Neuronal stem cell (in vitro differentiated cells): ENCODE results near the gene ARHGEF33.

Experiments
- DNase-seq: peaks from one replicate; pipeline ENCODE4 v3.0.0-alpha.2; 2013; ENCODE audit warnings: low spot score
- H2AFZ ChIP-seq: one replicate; pipeline ENCODE4 v1.6.1; 2013; ENCODE audit warnings: mild to moderate bottlenecking, low read length, inconsistent platforms
- H2AK5ac ChIP-seq: 2 replicates; pipeline ENCODE4 v1.6.1; 2013; ENCODE audit warnings: low read depth, mild to moderate bottlenecking, inconsistent platforms, low read length, moderate library complexity, mixed read lengths
- H2BK120ac ChIP-seq: 2 replicates; pipeline ENCODE4 v1.6.1; 2013; ENCODE audit warnings: low read depth, mild to moderate bottlenecking, inconsistent platforms, low read length, moderate library complexity, mixed read lengths
- H2BK12ac ChIP-seq: one replicate; pipeline ENCODE4 v1.6.1; 2013; ENCODE audit warnings: low read length, inconsistent platforms
- H2BK15ac ChIP-seq: 2 replicates; pipeline ENCODE4 v1.6.1; 2013; ENCODE audit warnings: mild to moderate bottlenecking, low read length, inconsistent platforms, mixed read lengths
- H2BK5ac ChIP-seq: one replicate; pipeline ENCODE4 v1.6.1; 2013; ENCODE audit warnings: inconsistent platforms, mild to moderate bottlenecking, low read length, moderate library complexity
- H3K14ac ChIP-seq: one replicate; pipeline ENCODE4 v1.6.1; 2013; ENCODE audit warnings: low read length, inconsistent platforms
- H3K18ac ChIP-seq: 2 replicates; pipeline ENCODE4 v1.6.1; 2013; ENCODE audit warnings: low read length, inconsistent platforms
- H3K23ac ChIP-seq: 2 replicates; pipeline ENCODE4 v1.6.1; 2013; ENCODE audit warnings: low read depth, mild to moderate bottlenecking, mixed read lengths, low read length, inconsistent platforms; ENCODE audit not compliant: poor library complexity
- H3K27ac ChIP-seq: replicated peaks from 3 replicates; pipeline ENCODE4 v1.5.1; 2013; ENCODE audit warnings: low read length, inconsistent platforms
- H3K27me3 ChIP-seq, 3 experiments: 2 replicates each; pipeline ENCODE4 v1.6.1; 2013; ENCODE audit warnings: low read length in 3 of 3, mild to moderate bottlenecking in 2 of 3, inconsistent platforms in 1 of 3, low read depth in 1 of 3, mixed read lengths in 1 of 3, moderate library complexity in 1 of 3; ENCODE audit not compliant: control insufficient read depth in 3 of 3, insufficient read depth in 3 of 3
- H3K36me3 ChIP-seq, 2 donors: replicated peaks in 1 of 2; 2 replicates each; pipeline ENCODE4 v1.6.1; 2013; ENCODE audit warnings: low read length in 2 of 2; ENCODE audit not compliant: control insufficient read depth in 2 of 2, insufficient read depth in 2 of 2
- H3K4ac ChIP-seq: 2 replicates; pipeline ENCODE4 v1.6.1; 2013; ENCODE audit warnings: inconsistent platforms, mild to moderate bottlenecking, low read length, moderate library complexity
- H3K4me1 ChIP-seq, 2 donors: 1 replicate in 1 of 2; 2 replicates in 1 of 2; pipeline ENCODE4 v1.6.1; 2013; ENCODE audit warnings: low read length in 2 of 2, low read depth in 1 of 2; ENCODE audit not compliant: control insufficient read depth in 2 of 2, insufficient read depth in 1 of 2
- H3K4me2 ChIP-seq: one replicate; pipeline ENCODE4 v1.6.1; 2013; ENCODE audit warnings: mild to moderate bottlenecking, low read length, inconsistent platforms; ENCODE audit not compliant: insufficient read depth, poor library complexity, severe bottlenecking
- H3K4me3 ChIP-seq, 2 donors: 2 replicates each; pipeline ENCODE4 v1.5.1; 2013; ENCODE audit warnings: low read length in 2 of 2, mild to moderate bottlenecking in 2 of 2, inconsistent platforms in 1 of 2, moderate library complexity in 1 of 2
- H3K79me1 ChIP-seq: one replicate; pipeline ENCODE4 v1.6.1; 2013; ENCODE audit warnings: low read depth, mild to moderate bottlenecking, inconsistent platforms, low read length, moderate library complexity
- H3K9ac ChIP-seq: one replicate; pipeline ENCODE4 v1.6.1; 2013; ENCODE audit warnings: mild to moderate bottlenecking, low read depth, low read length, inconsistent platforms; ENCODE audit not compliant: poor library complexity
- H3K9me3 ChIP-seq, 2 donors: replicated peaks in 1 of 2; 2 replicates each; pipeline versions ENCODE3 to v1.6.1; 2013; ENCODE audit warnings: low read length in 2 of 2, mild to moderate bottlenecking in 2 of 2, inconsistent platforms in 1 of 2, low read depth in 1 of 2, mixed read lengths in 1 of 2, moderate library complexity in 1 of 2; ENCODE audit not compliant: control insufficient read depth in 2 of 2, insufficient read depth in 1 of 2
- H4K8ac ChIP-seq: one replicate; pipeline ENCODE4 v1.6.1; 2013; ENCODE audit warnings: low read depth, mild to moderate bottlenecking, inconsistent platforms, low read length, moderate library complexity
- H4K91ac ChIP-seq: one replicate; pipeline ENCODE4 v1.6.1; 2013; ENCODE audit warnings: low read length, low read depth, mild to moderate bottlenecking, inconsistent platforms; ENCODE audit not compliant: poor library complexity
- WGBS, 2 donors: extraction: QIAGEN DNeasy Blood & Tissue Kit; methylation state at CpG; one replicate each; pipeline ENCODE4 v1.1.7; 2013; ENCODE audit warnings: missing lambda C conversion rate in 2 of 2, mixed read lengths in 1 of 2; ENCODE audit not compliant: insufficient read length in 2 of 2, insufficient replicate concordance in 1 of 2; ENCODE audit errors: extremely low coverage in 2 of 2; 5-methylcytosine and 5-hydroxymethylcytosine counted together

ARHGEF33 gene

DNA sequence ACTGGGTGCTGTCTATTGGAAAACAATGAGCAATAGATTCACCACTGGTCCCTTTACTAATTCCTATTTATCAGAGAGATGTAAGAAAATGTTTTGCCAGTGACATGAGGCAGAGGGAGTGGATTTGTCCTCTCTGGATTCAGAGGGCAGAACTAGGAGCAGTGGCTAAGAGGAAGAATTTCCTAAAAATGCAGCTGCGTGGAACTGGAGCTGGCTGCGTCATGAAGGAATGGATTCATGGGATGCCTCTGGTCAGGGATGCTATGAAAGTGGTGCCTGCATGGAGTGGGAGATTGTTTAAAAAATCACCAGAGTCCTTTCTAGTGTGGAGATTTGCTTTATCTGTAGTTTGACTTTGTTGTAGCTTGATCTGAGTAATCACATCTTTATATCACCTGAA is 78.3 kb downstream of the ARHGEF33 start:
- no peak for DNase-seq
- no CpG with 5 or more reads among the region's 2 CpGs for WGBS, 2 donors

DNA sequence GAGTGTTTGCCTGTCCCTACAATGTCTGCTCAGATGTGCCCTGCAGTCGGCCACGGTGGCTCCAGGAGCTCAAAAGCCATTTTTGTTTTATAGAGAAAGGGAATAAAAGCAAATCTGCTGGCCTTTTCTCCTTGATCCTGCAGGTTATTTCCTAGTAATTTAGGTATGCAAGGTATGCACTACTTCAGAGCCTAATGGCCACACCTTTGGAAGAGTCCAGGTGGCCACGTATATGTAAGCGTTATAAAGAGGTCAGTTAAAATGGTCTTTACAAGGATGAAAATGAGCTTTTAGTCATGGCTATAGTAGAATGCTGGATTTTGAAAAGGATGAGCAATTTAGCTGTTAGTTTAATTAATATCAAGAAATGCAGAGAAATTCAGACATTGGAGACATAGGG is 81.7 kb downstream of the ARHGEF33 start:
- H3K14ac ChIP-seq, result no peak overlapping the region
- H3K9ac ChIP-seq, result no peak overlapping the region
- H3K36me3 ChIP-seq, result no peaks in the 10 kb centered on the region
- no peak overlapping the region for H2AK5ac ChIP-seq
- no peak overlapping the region for H2BK12ac ChIP-seq
- H2AFZ ChIP-seq, result no peak overlapping the region
- H3K27me3 ChIP-seq, result no peaks in the 10 kb centered on the region
- no peak overlapping the region for H3K18ac ChIP-seq
- H2BK5ac ChIP-seq, result no peak overlapping the region
- no peak overlapping the region for H3K23ac ChIP-seq
- H4K8ac ChIP-seq, result no peak overlapping the region
- WGBS, 2 donors, result no CpG with 5 or more reads among the region's 4 CpGs
- H3K27ac ChIP-seq, result no peak overlapping the region
- no peak overlapping the region for H4K91ac ChIP-seq
- H3K4me3 ChIP-seq, result no peak overlapping the region
- no peak overlapping the region for H2BK120ac ChIP-seq
- H3K79me1 ChIP-seq, result no peaks in the 10 kb centered on the region
- H3K4me2 ChIP-seq, result no peak overlapping the region
- H3K9me3 ChIP-seq, result no peaks in the 10 kb centered on the region
- H3K4ac ChIP-seq, result no peak overlapping the region
- no peak overlapping the region for H2BK15ac ChIP-seq
- DNase-seq, result no peak
- H3K4me1 ChIP-seq, result no peaks in the 10 kb centered on the region

More for the DNA sequence above, 78.3 kb downstream of the ARHGEF33 start:
- Histone ChIP-seq H2AFZ (no peak overlapping the region), H3K14ac (no peak overlapping the region), H2BK12ac (no peak overlapping the region), H3K27ac (no peak overlapping the region), H3K4me3 (no peak overlapping the region), H3K4ac (no peak overlapping the region), H3K23ac (no peak overlapping the region), H3K27me3 (no peaks in the 10 kb centered on the region), H3K18ac (no peak overlapping the region), H3K79me1 (no peaks in the 10 kb centered on the region), H3K4me1 (no peaks in the 10 kb centered on the region), H2BK5ac (no peak overlapping the region), H4K8ac (no peak overlapping the region), H2BK120ac (no peak overlapping the region), H3K9me3 (no peaks in the 10 kb centered on the region), H4K91ac (no peak overlapping the region), H3K4me2 (no peak overlapping the region), H3K9ac (no peak overlapping the region), H2BK15ac (no peak overlapping the region), H2AK5ac (no peak overlapping the region), H3K36me3 (no peaks in the 10 kb centered on the region)

DNA sequence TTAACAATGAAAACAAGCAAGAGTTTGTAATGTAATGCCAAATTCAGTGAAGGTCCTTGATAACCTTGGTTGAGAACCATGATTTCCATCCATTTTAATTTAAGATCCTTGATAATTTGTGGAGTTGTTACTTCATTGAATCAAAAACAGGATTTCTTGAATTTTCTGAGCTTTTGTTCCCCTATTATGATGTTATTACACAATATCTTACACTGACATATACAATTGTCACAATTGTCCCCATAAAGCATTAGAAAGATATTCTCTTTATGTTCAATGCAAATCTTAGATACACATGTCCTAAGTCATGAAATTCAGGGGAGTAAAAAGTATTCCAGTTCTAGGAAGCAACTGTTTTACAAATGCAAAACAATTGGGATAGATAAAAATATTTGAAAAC is 83.6 kb downstream of the ARHGEF33 start:
- no peak overlapping the region for H3K9ac ChIP-seq
- H2BK12ac ChIP-seq, result no peak overlapping the region
- H2BK5ac ChIP-seq, result no peak overlapping the region
- no peak for DNase-seq
- no peak overlapping the region for H3K23ac ChIP-seq
- no peak overlapping the region for H4K91ac ChIP-seq
- H3K18ac ChIP-seq, result no peak overlapping the region
- no peaks in the 10 kb centered on the region for H3K79me1 ChIP-seq
- H2AK5ac ChIP-seq, result no peak overlapping the region
- no peak overlapping the region for H2AFZ ChIP-seq
- no peak overlapping the region for H3K4me3 ChIP-seq
- no peaks in the 10 kb centered on the region for H3K4me1 ChIP-seq
- no peak overlapping the region for H4K8ac ChIP-seq
- H2BK15ac ChIP-seq, result no peak overlapping the region
- H3K9me3 ChIP-seq, result no peaks in the 10 kb centered on the region
- H3K14ac ChIP-seq, result no peak overlapping the region
- H3K4ac ChIP-seq, result no peak overlapping the region
- no peaks in the 10 kb centered on the region for H3K27me3 ChIP-seq
- no peak overlapping the region for H2BK120ac ChIP-seq
- H3K27ac ChIP-seq, result no peak overlapping the region
- no peaks in the 10 kb centered on the region for H3K36me3 ChIP-seq
- no peak overlapping the region for H3K4me2 ChIP-seq

DNA sequence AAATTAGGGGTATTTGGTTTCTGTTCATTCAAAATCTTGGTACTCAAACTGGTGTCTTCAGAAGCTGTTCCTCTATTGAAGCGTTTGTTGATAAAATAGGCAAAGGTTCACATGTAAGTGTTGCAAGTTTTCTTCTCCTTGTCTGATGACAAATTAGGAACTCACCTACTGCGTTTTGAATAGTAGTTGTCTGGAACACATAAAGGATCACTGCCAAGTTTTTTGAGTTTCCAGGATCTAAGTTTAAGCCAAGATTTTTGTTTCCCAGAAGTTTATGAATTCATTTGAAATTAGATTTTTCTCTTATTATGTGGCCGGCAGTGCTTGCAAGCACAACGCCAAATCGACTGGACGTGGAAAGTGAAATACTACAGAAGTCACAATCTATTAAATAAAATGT is 85.4 kb downstream of the ARHGEF33 start:
- no peak overlapping the region for H3K4me3 ChIP-seq

More for the DNA sequence above, 85.4 kb downstream of the ARHGEF33 start:
- Histone ChIP-seq H2AFZ (no peak overlapping the region), H3K14ac (no peak overlapping the region), H2BK5ac (no peak overlapping the region), H4K8ac (no peak overlapping the region), H2BK12ac (no peak overlapping the region), H3K4me1 (no peaks in the 10 kb centered on the region), H3K23ac (no peak overlapping the region), H4K91ac (no peak overlapping the region), H3K36me3 (no peaks in the 10 kb centered on the region), H3K27me3 (no peaks in the 10 kb centered on the region), H2BK15ac (no peak overlapping the region), H3K4me2 (no peak overlapping the region), H3K9me3 (no peaks in the 10 kb centered on the region), H3K4ac (no peak overlapping the region), H2BK120ac (no peak overlapping the region), H3K18ac (no peak overlapping the region), H3K9ac (no peak overlapping the region), H3K27ac (no peak overlapping the region), H2AK5ac (no peak overlapping the region), H3K79me1 (no peaks in the 10 kb centered on the region)
- DNase-seq, result no peak
- no CpG with 5 or more reads among the region's 6 CpGs for WGBS, 2 donors
